Measurements from ENCODE around the gene GAPVD1.

Gene GAPVD1

DNA sequence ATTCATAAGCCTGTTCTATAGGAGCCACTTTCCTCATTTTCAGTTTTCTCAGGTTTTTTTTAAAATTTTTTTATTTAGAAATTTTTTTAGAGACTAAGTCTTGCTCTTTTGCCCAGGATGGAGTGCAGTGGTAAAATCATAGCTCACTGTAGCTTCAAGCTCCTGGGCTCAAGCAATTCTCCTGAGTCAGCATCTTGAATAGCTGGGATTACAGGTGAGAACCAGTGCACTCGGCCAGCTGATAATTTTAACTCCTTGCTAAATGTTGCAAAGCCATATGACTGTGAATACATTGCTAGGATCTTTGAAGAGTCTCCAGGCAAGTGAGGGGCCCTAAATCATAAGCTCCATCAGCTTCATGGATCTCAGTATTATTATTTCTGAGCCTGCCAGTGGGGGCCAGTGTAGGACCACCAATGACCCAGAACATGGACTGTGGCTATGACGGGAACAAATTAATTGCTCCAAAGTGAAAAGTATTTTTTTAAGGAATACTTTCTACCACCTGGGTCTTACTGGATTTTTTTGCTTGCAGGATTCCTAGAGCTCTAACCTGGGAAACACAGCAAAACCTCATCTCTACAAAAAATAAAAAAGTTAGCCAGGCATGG, 5.7 kb upstream of the GAPVD1 start:
- Histone ChIP-seq H3K4me3 (ENCODE audit: low read depth, low read length) (no peak overlapping the region), H3K4me1 (no peaks in the 10 kb centered on the region), H3K4me2 (ENCODE audit: low read length) (no peak overlapping the region), H2AFZ (no peak overlapping the region), H3K79me2 (no peaks in the 10 kb centered on the region), H3K36me3 (ENCODE audit: control insufficient read depth, insufficient read depth, low read length) (no peaks in the 10 kb centered on the region), H3K27me3 (ENCODE audit: control insufficient read depth, insufficient read depth, low read length) (no peaks in the 10 kb centered on the region), H3K9ac (no peak overlapping the region), H3K9me3 (ENCODE audit: control insufficient read depth, low read length) (no peaks in the 10 kb centered on the region), H3K27ac (no peak overlapping the region)
- TF ChIP-seq, protein P1, sequence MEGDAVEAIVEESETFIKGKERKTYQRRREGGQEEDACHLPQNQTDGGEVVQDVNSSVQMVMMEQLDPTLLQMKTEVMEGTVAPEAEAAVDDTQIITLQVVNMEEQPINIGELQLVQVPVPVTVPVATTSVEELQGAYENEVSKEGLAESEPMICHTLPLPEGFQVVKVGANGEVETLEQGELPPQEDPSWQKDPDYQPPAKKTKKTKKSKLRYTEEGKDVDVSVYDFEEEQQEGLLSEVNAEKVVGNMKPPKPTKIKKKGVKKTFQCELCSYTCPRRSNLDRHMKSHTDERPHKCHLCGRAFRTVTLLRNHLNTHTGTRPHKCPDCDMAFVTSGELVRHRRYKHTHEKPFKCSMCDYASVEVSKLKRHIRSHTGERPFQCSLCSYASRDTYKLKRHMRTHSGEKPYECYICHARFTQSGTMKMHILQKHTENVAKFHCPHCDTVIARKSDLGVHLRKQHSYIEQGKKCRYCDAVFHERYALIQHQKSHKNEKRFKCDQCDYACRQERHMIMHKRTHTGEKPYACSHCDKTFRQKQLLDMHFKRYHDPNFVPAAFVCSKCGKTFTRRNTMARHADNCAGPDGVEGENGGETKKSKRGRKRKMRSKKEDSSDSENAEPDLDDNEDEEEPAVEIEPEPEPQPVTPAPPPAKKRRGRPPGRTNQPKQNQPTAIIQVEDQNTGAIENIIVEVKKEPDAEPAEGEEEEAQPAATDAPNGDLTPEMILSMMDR (IDR thresholded peaks at IDR 0.05): no peak

DNA sequence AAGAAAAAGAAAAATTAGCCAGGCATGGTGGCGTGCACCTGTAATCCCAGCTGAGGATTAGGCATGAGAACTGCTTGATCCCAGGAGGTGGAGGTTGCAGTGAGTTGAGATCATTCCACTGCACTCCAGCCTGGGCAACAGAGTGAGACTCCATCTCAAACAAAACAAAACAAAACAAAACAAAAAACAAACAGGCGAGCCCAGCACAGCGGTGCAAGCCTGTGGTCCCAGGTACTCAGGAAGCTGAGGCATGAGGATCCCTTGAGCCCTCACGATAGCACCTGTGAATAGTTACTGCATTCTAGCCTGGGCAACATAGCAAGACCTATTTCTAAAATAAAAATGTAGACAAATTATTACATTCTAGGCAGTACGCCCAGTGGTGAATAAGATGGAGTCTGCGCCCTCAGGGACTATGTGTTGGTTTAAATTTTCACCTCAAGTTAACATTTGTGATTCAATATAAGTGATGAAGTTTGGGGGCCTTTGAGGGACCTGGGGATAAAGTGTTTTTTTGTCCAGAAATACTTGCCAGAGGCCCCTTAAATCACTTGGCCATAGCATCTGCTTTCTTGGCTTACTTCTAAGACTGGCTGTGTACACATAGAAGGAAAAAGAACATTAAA, 3.4 kb upstream of the GAPVD1 start:
- no peak overlapping the region for H3K4me3 ChIP-seq (ENCODE audit: low read depth, low read length)
- H3K9ac ChIP-seq: no peak overlapping the region
- H3K27me3 ChIP-seq (ENCODE audit: control insufficient read depth, insufficient read depth, low read length): no peaks in the 10 kb centered on the region
- no peak overlapping the region for H3K4me2 ChIP-seq (ENCODE audit: low read length)
- H2AFZ ChIP-seq: no peak overlapping the region
- H3K9me3 ChIP-seq (ENCODE audit: control insufficient read depth, low read length): no peaks in the 10 kb centered on the region
- peaks cover 7% of the 10 kb centered on the region for H3K79me2 ChIP-seq
- H3K27ac ChIP-seq: no peak overlapping the region
- H3K36me3 ChIP-seq (ENCODE audit: control insufficient read depth, insufficient read depth, low read length): no peaks in the 10 kb centered on the region
- TF ChIP-seq, protein P1 (IDR thresholded peaks at IDR 0.05): no peak
- peaks cover 3% of the 10 kb centered on the region for H3K4me1 ChIP-seq

GRCh38 chr9:125258832-125259534, 2.6 kb upstream of the GAPVD1 start:
- no peaks in the 10 kb centered on the region for H3K9me3 ChIP-seq (ENCODE audit: control insufficient read depth, low read length)
- no peak overlapping the region for H3K27ac ChIP-seq
- H3K4me3 ChIP-seq (ENCODE audit: low read depth, low read length): no peak overlapping the region
- TF ChIP-seq, protein P1 (IDR thresholded peaks at IDR 0.05): no peak
- H3K4me1 ChIP-seq: peaks cover 3% of the 10 kb centered on the region
- no peak overlapping the region for H2AFZ ChIP-seq
- no peak overlapping the region for H3K9ac ChIP-seq
- H3K79me2 ChIP-seq: peaks cover 10% of the 10 kb centered on the region
- H3K27me3 ChIP-seq (ENCODE audit: control insufficient read depth, insufficient read depth, low read length): no peaks in the 10 kb centered on the region
- H3K4me2 ChIP-seq (ENCODE audit: low read length): no peak overlapping the region
- H3K36me3 ChIP-seq (ENCODE audit: control insufficient read depth, insufficient read depth, low read length): no peaks in the 10 kb centered on the region

DNA sequence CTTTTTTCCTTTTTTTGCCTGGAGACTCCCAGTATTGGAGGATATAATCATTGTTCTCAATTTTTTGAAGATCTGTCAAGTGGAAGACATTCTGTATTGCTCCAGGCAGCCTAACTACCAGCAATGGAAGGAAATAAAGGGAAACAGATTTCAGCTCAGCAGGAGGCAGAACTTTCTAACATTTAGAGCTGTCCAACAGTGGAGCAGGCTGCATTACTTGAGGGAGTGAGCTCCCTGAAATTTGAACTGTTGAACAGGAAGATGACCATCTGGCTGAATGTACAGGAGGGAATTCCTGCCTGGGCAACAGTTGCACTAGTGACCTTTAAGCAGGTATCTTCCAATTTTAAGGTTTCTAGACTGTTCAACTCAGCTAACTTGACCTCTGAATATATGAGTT, 1.1 kb upstream of the GAPVD1 start:
- H3K27ac ChIP-seq: no peak overlapping the region

More for the DNA sequence above, 1.1 kb upstream of the GAPVD1 start:
- H3K4me2 ChIP-seq (ENCODE audit: low read length): no peak overlapping the region
- peak overlapping the region; percentile 96 for H2AFZ ChIP-seq
- H3K36me3 ChIP-seq (ENCODE audit: control insufficient read depth, insufficient read depth, low read length): no peaks in the 10 kb centered on the region
- no peaks in the 10 kb centered on the region for H3K27me3 ChIP-seq (ENCODE audit: control insufficient read depth, insufficient read depth, low read length)
- peaks cover 3% of the 10 kb centered on the region for H3K4me1 ChIP-seq
- H3K79me2 ChIP-seq: peaks cover 20% of the 10 kb centered on the region
- no peak overlapping the region for H3K4me3 ChIP-seq (ENCODE audit: low read depth, low read length)
- H3K9me3 ChIP-seq (ENCODE audit: control insufficient read depth, low read length): no peaks in the 10 kb centered on the region
- no peak overlapping the region for H3K9ac ChIP-seq
- TF ChIP-seq, protein P1 (IDR thresholded peaks at IDR 0.05): no peak

Measured in parathyroid adenoma (tissue), 2 donors.